Measurements from ENCODE around the gene ZSCAN10. TPM values are rescaled to one million over a fixed set of nuclear protein-coding genes. Genes with fewer than 3 reads are reported as not detected.
"Not testable (repeated sequence)": the region's sequence is repeated elsewhere in the genome, so short reads cannot be mapped to it uniquely, and the experiment has no call there.

ZSCAN10 gene
- total RNA-seq, 2 experiments from 2014 or later = 0.23 to 0.26 TPM

GRCh38 chr16:3058139-3059030, 40.7 kb downstream of the ZSCAN10 start:
- POLR2A ChIA-PET = interaction anchor here (0.7 to 4.3 kb wide), 15 partner anchors 9 to 108 kb away, joined by 3 to 27 read pairs (median 6); partner anchors contain the start of genes ZNF213 and ZSCAN10

GRCh38 chr16:3057181-3058138, 41.6 kb downstream of the ZSCAN10 start:
- peaks cover 70% of the 10 kb centered on the region for H3K4me1 Mint-ChIP-seq (ENCODE audit: low read depth)
- H3K4me3 Mint-ChIP-seq = peak overlapping the region; percentile 94
- POLR2A ChIA-PET = interaction anchor here (0.9 to 4.3 kb wide), 8 partner anchors 8 to 68 kb away, joined by 3 to 19 read pairs (median 6); partner anchors contain the start of gene IL32
- H3K27ac Mint-ChIP-seq = peak overlapping the region; percentile 95
- peaks cover 62% of the 10 kb centered on the region for H3K36me3 Mint-ChIP-seq (ENCODE audit: low read depth)
- DNase-seq (no peak), ATAC-seq (no peak)
- H3K9me3 Mint-ChIP-seq (ENCODE audit: insufficient read depth) = no peaks in the 10 kb centered on the region
- CTCF ChIA-PET = interaction anchor here (0.9 to 3.7 kb wide), 29 partner anchors 8 to 400 kb away, joined by 3 to 230 read pairs (median 9); partner anchors contain the start of genes HCFC1R1, IL32, MMP25 and THOC6
- H3K27me3 Mint-ChIP-seq (ENCODE audit: low read depth) = no peaks in the 10 kb centered on the region

More at GRCh38 chr16:3058139-3059030, 40.7 kb downstream of the ZSCAN10 start:
- peak; percentile 81 for DNase-seq
- Mint-ChIP-seq H3K4me1 (ENCODE audit: low read depth) (peaks cover 71% of the 10 kb centered on the region), H3K4me3 (peak overlapping the region; percentile 94), H3K27me3 (ENCODE audit: low read depth) (no peaks in the 10 kb centered on the region), H3K27ac (peak overlapping the region; percentile 95), H3K36me3 (ENCODE audit: low read depth) (peaks cover 61% of the 10 kb centered on the region), H3K9me3 (ENCODE audit: insufficient read depth) (no peaks in the 10 kb centered on the region)
- CTCF ChIA-PET = interaction anchor here (0.6 to 3.7 kb wide), 37 partner anchors 10 to 399 kb away, joined by 3 to 230 read pairs (median 6); partner anchors contain the start of genes HCFC1R1, MMP25, THOC6 and TNFRSF12A
- ATAC-seq = peak; percentile 56

- Mint-ChIP-seq H3K9me3 (ENCODE audit: insufficient read depth) (no peaks in the 10 kb centered on the region), H3K27ac (peak overlapping the region; percentile 95), H3K36me3 (ENCODE audit: low read depth) (peaks cover 69% of the 10 kb centered on the region), H3K4me3 (peak overlapping the region; percentile 94), H3K27me3 (ENCODE audit: low read depth) (no peaks in the 10 kb centered on the region), H3K4me1 (ENCODE audit: low read depth) (peaks cover 71% of the 10 kb centered on the region)
- DNase-seq (no peak), ATAC-seq (no peak)
- ChIA-PET CTCF (interaction anchor here (0.6 to 2.7 kb wide), 8 partner anchors 9 to 78 kb away, joined by 3 to 30 read pairs (median 8); partner anchors contain the start of genes IL32 and ZNF213), POLR2A (interaction anchor here (0.7 to 4.3 kb wide), 7 partner anchors 9 to 115 kb away, joined by 3 to 19 read pairs (median 4); partner anchors contain the start of genes IL32, ZNF213 and ZSCAN10)
Observed at GRCh38 chr16:3056336-3057180, 42.5 kb downstream of the ZSCAN10 start.

GRCh38 chr16:3055734-3056115, 43.4 kb downstream of the ZSCAN10 start:
- Mint-ChIP-seq H3K27ac (peak overlapping the region; percentile 95), H3K4me3 (peak overlapping the region; percentile 63), H3K36me3 (ENCODE audit: low read depth) (peaks cover 77% of the 10 kb centered on the region), H3K4me1 (ENCODE audit: low read depth) (peaks cover 75% of the 10 kb centered on the region)
- not testable (repeated sequence) for ATAC-seq; DNase-seq; H3K27me3 Mint-ChIP-seq (ENCODE audit: low read depth); H3K9me3 Mint-ChIP-seq (ENCODE audit: insufficient read depth)
- ChIA-PET CTCF (interaction anchor here (0.6 to 2.7 kb wide), 6 partner anchors 20 to 79 kb away, joined by 3 to 30 read pairs (median 8); partner anchors contain the start of gene ZNF213), POLR2A (interaction anchor here (0.7 to 4.3 kb wide), 5 partner anchors 8 to 115 kb away, joined by 3 to 19 read pairs (median 6); partner anchors contain the start of genes IL32, ZNF213 and ZSCAN10)

- ATAC-seq (peak; percentile 18), DNase-seq (peak; percentile 80)
- H3K9me3 Mint-ChIP-seq (ENCODE audit: insufficient read depth) = no peaks in the 10 kb centered on the region
- ChIA-PET POLR2A (interaction anchor here (1.0 to 2.1 kb wide), 3 partner anchors 10 to 79 kb away, joined by 4 to 9 read pairs (median 6); partner anchors contain the start of genes IL32 and ZNF213), CTCF (interaction anchor here (1.4 to 2.7 kb wide), 4 partner anchors 21 to 75 kb away, joined by 4 to 30 read pairs (median 15); no protein-coding TSS in a partner anchor)
- H3K4me1 Mint-ChIP-seq (ENCODE audit: low read depth) = peaks cover 75% of the 10 kb centered on the region
- no peaks in the 10 kb centered on the region for H3K27me3 Mint-ChIP-seq (ENCODE audit: low read depth)
- H3K36me3 Mint-ChIP-seq (ENCODE audit: low read depth) = peaks cover 77% of the 10 kb centered on the region
- peak overlapping the region; percentile 95 for H3K27ac Mint-ChIP-seq
- H3K4me3 Mint-ChIP-seq = peak overlapping the region; percentile 63
Observed at GRCh38 chr16:3054965-3055733, 43.9 kb downstream of the ZSCAN10 start.

GRCh38 chr16:3053330-3053710, 45.8 kb downstream of the ZSCAN10 start:
- Mint-ChIP-seq H3K4me1 (ENCODE audit: low read depth) (peaks cover 85% of the 10 kb centered on the region), H3K36me3 (ENCODE audit: low read depth) (peaks cover 77% of the 10 kb centered on the region), H3K27ac (peak overlapping the region; percentile 51)
- ATAC-seq; H3K27me3 Mint-ChIP-seq (ENCODE audit: low read depth); CTCF ChIA-PET; H3K9me3 Mint-ChIP-seq (ENCODE audit: insufficient read depth); DNase-seq; POLR2A ChIA-PET; H3K4me3 Mint-ChIP-seq: not testable (repeated sequence)

- POLR2A ChIA-PET; H3K4me3 Mint-ChIP-seq; DNase-seq; H3K9me3 Mint-ChIP-seq (ENCODE audit: insufficient read depth); H3K27me3 Mint-ChIP-seq (ENCODE audit: low read depth): not testable (repeated sequence)
- Mint-ChIP-seq H3K4me1 (ENCODE audit: low read depth) (peaks cover 91% of the 10 kb centered on the region), H3K36me3 (ENCODE audit: low read depth) (peaks cover 78% of the 10 kb centered on the region), H3K27ac (peak overlapping the region; percentile 72)
- peak; percentile 37 for ATAC-seq
- CTCF ChIA-PET = interaction anchor here (16.3 kb wide), 1 partner anchor 22 kb away, joined by 270 read pairs; no protein-coding TSS in a partner anchor
Observed at GRCh38 chr16:3052571-3053329, 46.3 kb downstream of the ZSCAN10 start.

- DNase-seq = no peak
- no peak for ATAC-seq
- no peak overlapping the region for H3K4me3 Mint-ChIP-seq
- H3K36me3 Mint-ChIP-seq (ENCODE audit: low read depth) = peaks cover 72% of the 10 kb centered on the region
- CTCF ChIA-PET = interaction anchor here (0.8 to 16.3 kb wide), 4 partner anchors 20 to 78 kb away, joined by 3 to 270 read pairs (median 4); no protein-coding TSS in a partner anchor
- peaks cover 82% of the 10 kb centered on the region for H3K4me1 Mint-ChIP-seq (ENCODE audit: low read depth)
- H3K9me3 Mint-ChIP-seq (ENCODE audit: insufficient read depth) = no peaks in the 10 kb centered on the region
- POLR2A ChIA-PET = interaction anchor here (1.2 to 1.3 kb wide), 2 partner anchors 14 to 26 kb away, joined by 3 to 4 read pairs; partner anchors contain the start of gene IL32
- peak overlapping the region; percentile 70 for H3K27ac Mint-ChIP-seq
- H3K27me3 Mint-ChIP-seq (ENCODE audit: low read depth) = peaks cover 10% of the 10 kb centered on the region
Observed at GRCh38 chr16:3051494-3051893, 47.6 kb downstream of the ZSCAN10 start.

- Mint-ChIP-seq H3K27me3 (ENCODE audit: low read depth) (peaks cover 10% of the 10 kb centered on the region), H3K9me3 (ENCODE audit: insufficient read depth) (no peaks in the 10 kb centered on the region), H3K4me1 (ENCODE audit: low read depth) (peaks cover 79% of the 10 kb centered on the region), H3K36me3 (ENCODE audit: low read depth) (peaks cover 69% of the 10 kb centered on the region), H3K4me3 (peak overlapping the region; percentile 38), H3K27ac (peak overlapping the region; percentile 70)
- DNase-seq (no peak), ATAC-seq (no peak)
- ChIA-PET CTCF (interaction anchor here (0.8 to 16.3 kb wide), 4 partner anchors 20 to 79 kb away, joined by 3 to 270 read pairs (median 4); no protein-coding TSS in a partner anchor), POLR2A (interaction anchor here (1.2 to 1.3 kb wide), 2 partner anchors 14 to 26 kb away, joined by 3 to 4 read pairs; partner anchors contain the start of gene IL32)
Observed at GRCh38 chr16:3051009-3051408, 48.1 kb downstream of the ZSCAN10 start.

Measured in activated CD8-positive, alpha-beta T cell treated with anti-CD3 and anti-CD28 coated beads, Interleukin-2, amount 10 ng/mL, durations not matched to agents 7 days and 5 days (primary cell).